Effector memory CD4-positive, alpha-beta T cell (primary cell): ENCODE results near the gene IFITM2.

Experiments used
- DNase-seq, 3 donors: peaks; one replicate each; pipeline ENCODE4 v3.0.0-alpha.2; 2020
- H3K27ac ChIP-seq: 2 replicates; pipeline ENCODE4 v1.7.0; 2013; ENCODE audit warnings: mild to moderate bottlenecking, low read length, moderate library complexity; ENCODE audit not compliant: insufficient read depth, poor library complexity, severe bottlenecking
- H3K27me3 ChIP-seq: replicated peaks from 2 replicates; pipeline ENCODE4 v1.7.0; 2013; ENCODE audit warnings: mild to moderate bottlenecking, low read length; ENCODE audit not compliant: insufficient read depth, control insufficient read depth, poor library complexity, severe bottlenecking
- H3K36me3 ChIP-seq: 2 replicates; pipeline ENCODE4 v1.7.0; 2013; ENCODE audit warnings: mild to moderate bottlenecking, low read length, moderate library complexity; ENCODE audit not compliant: control insufficient read depth, insufficient read depth
- H3K4me1 ChIP-seq: 2 replicates; pipeline ENCODE4 v1.7.0; 2013; ENCODE audit warnings: low read length, mild to moderate bottlenecking; ENCODE audit not compliant: control insufficient read depth, insufficient read depth, poor library complexity, severe bottlenecking
- H3K4me3 ChIP-seq: 2 replicates; pipeline ENCODE4 v1.7.0; 2013; ENCODE audit warnings: low read length, low read depth, mild to moderate bottlenecking; ENCODE audit not compliant: insufficient read depth, poor library complexity, severe bottlenecking
- H3K9me3 ChIP-seq: 2 replicates; pipeline ENCODE4 v1.7.0; 2013; ENCODE audit warnings: mild to moderate bottlenecking, low read length, moderate library complexity; ENCODE audit not compliant: control insufficient read depth

The IFITM2 gene

GRCh38 chr11:288478-289397 lies 18.9 kb upstream of the IFITM2 start, which contains the start of gene PGGHG:
PGGHG (plus strand) TSS chr11:289126; CDS start chr11:289817, 691 bp downstream.
- Histone ChIP-seq H3K4me1 (peaks cover 8% of the 10 kb centered on the region), H3K4me3 (peak within 1 kb of the TSS; percentile 90), H3K9me3 (no peaks in the 10 kb centered on the region), H3K27ac (peak within 1 kb of the TSS; percentile 96), H3K36me3 (peaks cover 22% of the 10 kb centered on the region), H3K27me3 (no peaks in the 10 kb centered on the region)
- DNase-seq, result peak; percentile 37 to 61 (median 48)

- Histone ChIP-seq H3K27ac (peak overlapping the region; percentile 96), H3K4me3 (no peak overlapping the region), H3K36me3 (peaks cover 28% of the 10 kb centered on the region), H3K27me3 (no peaks in the 10 kb centered on the region), H3K4me1 (peaks cover 8% of the 10 kb centered on the region), H3K9me3 (no peaks in the 10 kb centered on the region)
- no peak for DNase-seq
Measured at GRCh38 chr11:289398-289711, 18.3 kb upstream of the IFITM2 start.

GRCh38 chr11:289712-290620 lies 17.6 kb upstream of the IFITM2 start:
- DNase-seq, result no peak
- Histone ChIP-seq H3K36me3 (peaks cover 28% of the 10 kb centered on the region), H3K4me3 (no peak overlapping the region), H3K27me3 (no peaks in the 10 kb centered on the region), H3K4me1 (peaks cover 8% of the 10 kb centered on the region), H3K9me3 (no peaks in the 10 kb centered on the region), H3K27ac (peak overlapping the region; percentile 96)

GRCh38 chr11:290621-291231 lies 16.9 kb upstream of the IFITM2 start:
- peaks cover 8% of the 10 kb centered on the region for H3K4me1 ChIP-seq
- H3K9me3 ChIP-seq, result no peaks in the 10 kb centered on the region
- H3K27ac ChIP-seq, result peak overlapping the region; percentile 28
- H3K27me3 ChIP-seq, result no peaks in the 10 kb centered on the region
- no peak for DNase-seq
- H3K36me3 ChIP-seq, result peaks cover 28% of the 10 kb centered on the region
- no peak overlapping the region for H3K4me3 ChIP-seq

- peak overlapping the region; percentile 20 for H3K27ac ChIP-seq
- no peak for DNase-seq
- no peaks in the 10 kb centered on the region for H3K9me3 ChIP-seq
- H3K36me3 ChIP-seq, result peaks cover 28% of the 10 kb centered on the region
- no peak overlapping the region for H3K4me3 ChIP-seq
- H3K4me1 ChIP-seq, result peaks cover 2% of the 10 kb centered on the region
- H3K27me3 ChIP-seq, result no peaks in the 10 kb centered on the region
Measured at GRCh38 chr11:291281-292210, 16.1 kb upstream of the IFITM2 start.

GRCh38 chr11:292211-293121 lies 15.2 kb upstream of the IFITM2 start:
- peaks cover 28% of the 10 kb centered on the region for H3K36me3 ChIP-seq
- H3K9me3 ChIP-seq, result no peaks in the 10 kb centered on the region
- H3K27ac ChIP-seq, result no peak overlapping the region
- H3K4me1 ChIP-seq, result peaks cover 7% of the 10 kb centered on the region
- H3K4me3 ChIP-seq, result no peak overlapping the region
- no peaks in the 10 kb centered on the region for H3K27me3 ChIP-seq
- DNase-seq, result no peak

- no peak for DNase-seq
- Histone ChIP-seq H3K9me3 (no peaks in the 10 kb centered on the region), H3K4me1 (peaks cover 16% of the 10 kb centered on the region), H3K27ac (no peak overlapping the region), H3K4me3 (no peak overlapping the region), H3K27me3 (no peaks in the 10 kb centered on the region), H3K36me3 (peaks cover 28% of the 10 kb centered on the region)
Measured at GRCh38 chr11:293271-293851, 14.3 kb upstream of the IFITM2 start.

- Histone ChIP-seq H3K4me3 (no peak overlapping the region), H3K27ac (no peak overlapping the region), H3K36me3 (peaks cover 28% of the 10 kb centered on the region), H3K4me1 (peaks cover 17% of the 10 kb centered on the region), H3K9me3 (no peaks in the 10 kb centered on the region), H3K27me3 (no peaks in the 10 kb centered on the region)
- DNase-seq, result no peak
Measured at GRCh38 chr11:293852-294661, 13.6 kb upstream of the IFITM2 start.
